Adipocyte (in vitro differentiated cells): ENCODE results near the gene ANAPC4.
A peak's percentile ranks its signal among the peaks of the same experiment; 100 is the strongest.
"Not testable (repeated sequence)": the region's sequence is repeated elsewhere in the genome, so short reads cannot be mapped to it uniquely, and the experiment has no call there.

ENCODE experiments used
- DNase-seq: peaks from one replicate; pipeline ENCODE4 v3.0.0-alpha.2; 2015; ENCODE audit warnings: low read depth
- H3K27me3 ChIP-seq: replicated peaks from 2 replicates; pipeline ENCODE4 v1.7.0; 2013; ENCODE audit warnings: mild to moderate bottlenecking, low read length, moderate library complexity; ENCODE audit not compliant: control insufficient read depth, insufficient read depth
- H3K36me3 ChIP-seq: 2 replicates; pipeline ENCODE4 v1.7.0; 2013; ENCODE audit warnings: low read length, mild to moderate bottlenecking, moderate library complexity; ENCODE audit not compliant: control insufficient read depth, insufficient read depth, severe bottlenecking
- H3K4me1 ChIP-seq: 2 replicates; pipeline ENCODE4 v1.7.0; 2013; ENCODE audit warnings: mild to moderate bottlenecking, low read length, moderate library complexity; ENCODE audit not compliant: control insufficient read depth, insufficient read depth
- H3K4me3 ChIP-seq: 2 replicates; pipeline ENCODE4 v1.7.0; 2013; ENCODE audit warnings: mild to moderate bottlenecking, low read length, moderate library complexity
- H3K9ac ChIP-seq: 2 replicates; pipeline ENCODE4 v1.7.0; 2013; ENCODE audit warnings: mild to moderate bottlenecking, low read length, moderate library complexity
- H3K9me3 ChIP-seq: 2 replicates; pipeline ENCODE4 v1.7.0; 2013; ENCODE audit warnings: mild to moderate bottlenecking, low read length, moderate library complexity; ENCODE audit not compliant: control insufficient read depth

The ANAPC4 gene, protein sequence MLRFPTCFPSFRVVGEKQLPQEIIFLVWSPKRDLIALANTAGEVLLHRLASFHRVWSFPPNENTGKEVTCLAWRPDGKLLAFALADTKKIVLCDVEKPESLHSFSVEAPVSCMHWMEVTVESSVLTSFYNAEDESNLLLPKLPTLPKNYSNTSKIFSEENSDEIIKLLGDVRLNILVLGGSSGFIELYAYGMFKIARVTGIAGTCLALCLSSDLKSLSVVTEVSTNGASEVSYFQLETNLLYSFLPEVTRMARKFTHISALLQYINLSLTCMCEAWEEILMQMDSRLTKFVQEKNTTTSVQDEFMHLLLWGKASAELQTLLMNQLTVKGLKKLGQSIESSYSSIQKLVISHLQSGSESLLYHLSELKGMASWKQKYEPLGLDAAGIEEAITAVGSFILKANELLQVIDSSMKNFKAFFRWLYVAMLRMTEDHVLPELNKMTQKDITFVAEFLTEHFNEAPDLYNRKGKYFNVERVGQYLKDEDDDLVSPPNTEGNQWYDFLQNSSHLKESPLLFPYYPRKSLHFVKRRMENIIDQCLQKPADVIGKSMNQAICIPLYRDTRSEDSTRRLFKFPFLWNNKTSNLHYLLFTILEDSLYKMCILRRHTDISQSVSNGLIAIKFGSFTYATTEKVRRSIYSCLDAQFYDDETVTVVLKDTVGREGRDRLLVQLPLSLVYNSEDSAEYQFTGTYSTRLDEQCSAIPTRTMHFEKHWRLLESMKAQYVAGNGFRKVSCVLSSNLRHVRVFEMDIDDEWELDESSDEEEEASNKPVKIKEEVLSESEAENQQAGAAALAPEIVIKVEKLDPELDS

GRCh38 chr4:25376754-25377571, at the start of gene ANAPC4:
TSS of gene ANAPC4 (plus strand) at chr4:25377263. CDS start at chr4:25377428, 165 bp downstream.
- Histone ChIP-seq H3K4me1 (peaks cover 14% of the 10 kb centered on the region), H3K9ac (peak within 1 kb of the TSS; percentile 97), H3K9me3 (no peaks in the 10 kb centered on the region), H3K27me3 (no peaks in the 10 kb centered on the region), H3K4me3 (peak within 1 kb of the TSS; percentile 98), H3K36me3 (peaks cover 17% of the 10 kb centered on the region)
- peak; percentile 97 for DNase-seq

- DNase-seq, H3K4me3 ChIP-seq, H3K9ac ChIP-seq, H3K36me3 ChIP-seq, H3K27me3 ChIP-seq, H3K9me3 ChIP-seq, H3K4me1 ChIP-seq: not testable (repeated sequence)
These were observed 48.6 kb upstream of the ANAPC4 start for GRCh38 chr4:25328463-25328862.

DNA sequence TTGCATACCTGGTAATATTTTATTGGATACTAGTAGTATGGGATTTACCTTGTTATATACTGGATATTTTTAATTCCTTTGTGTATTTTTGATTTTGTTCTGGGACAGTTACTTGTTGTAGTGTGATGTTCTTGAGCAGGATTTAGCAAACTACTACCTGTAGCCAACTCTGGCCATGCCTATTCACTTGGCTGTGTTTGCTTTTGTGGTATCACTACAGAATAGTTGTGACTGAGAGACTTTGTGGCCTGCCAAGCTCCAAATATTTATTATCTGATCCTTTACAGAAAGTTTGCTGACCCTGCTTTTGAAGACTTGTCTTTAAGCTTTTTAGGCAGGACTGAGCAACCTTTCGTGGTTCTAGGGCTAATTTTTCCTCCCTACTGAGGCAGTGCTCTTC, 46.7 kb upstream of the ANAPC4 start:
- no peak for DNase-seq
- Histone ChIP-seq H3K36me3 (no peaks in the 10 kb centered on the region), H3K27me3 (no peaks in the 10 kb centered on the region), H3K9ac (no peak overlapping the region), H3K9me3 (no peaks in the 10 kb centered on the region), H3K4me3 (no peak overlapping the region), H3K4me1 (peaks cover 7% of the 10 kb centered on the region)

- no peak overlapping the region for H3K9ac ChIP-seq
- peaks cover 7% of the 10 kb centered on the region for H3K4me1 ChIP-seq
- no peak overlapping the region for H3K4me3 ChIP-seq
- no peak for DNase-seq
- H3K36me3 ChIP-seq = peaks cover 3% of the 10 kb centered on the region
- no peaks in the 10 kb centered on the region for H3K27me3 ChIP-seq
- H3K9me3 ChIP-seq = no peaks in the 10 kb centered on the region
These were observed 45.9 kb upstream of the ANAPC4 start for GRCh38 chr4:25330905-25331808.

- Histone ChIP-seq H3K9ac (no peak overlapping the region), H3K36me3 (no peaks in the 10 kb centered on the region)
- DNase-seq = peak; percentile 10
These were observed 33.4 kb upstream of the ANAPC4 start for GRCh38 chr4:25343671-25344070.

DNA sequence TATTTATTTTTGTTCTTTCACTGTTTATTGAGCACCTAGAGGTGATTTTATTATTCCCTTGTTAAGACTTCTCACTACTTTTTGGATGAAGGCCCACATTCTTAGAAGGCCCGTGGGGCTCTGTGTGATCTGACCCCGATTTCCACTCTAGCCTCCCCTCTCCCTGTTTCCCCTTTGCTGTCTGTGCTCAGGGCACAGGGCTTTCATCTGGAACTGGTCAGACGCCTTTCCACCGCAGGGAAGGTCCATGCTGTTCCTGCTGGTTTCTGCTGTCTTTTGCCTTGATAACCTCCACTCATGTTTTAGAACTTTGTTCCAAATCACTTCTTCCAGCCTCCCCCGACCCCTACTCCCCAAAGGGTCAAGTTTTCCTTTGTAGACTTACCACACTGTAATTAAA, 31.3 kb upstream of the ANAPC4 start:
- H3K27me3 ChIP-seq = no peaks in the 10 kb centered on the region
- no peak overlapping the region for H3K9ac ChIP-seq
- H3K4me3 ChIP-seq = no peak overlapping the region

More at GRCh38 chr4:25343671-25344070, 33.4 kb upstream of the ANAPC4 start:
- H3K4me3 ChIP-seq = no peak overlapping the region
- H3K27me3 ChIP-seq = no peaks in the 10 kb centered on the region
- peaks cover 4% of the 10 kb centered on the region for H3K4me1 ChIP-seq
- no peaks in the 10 kb centered on the region for H3K9me3 ChIP-seq

DNA sequence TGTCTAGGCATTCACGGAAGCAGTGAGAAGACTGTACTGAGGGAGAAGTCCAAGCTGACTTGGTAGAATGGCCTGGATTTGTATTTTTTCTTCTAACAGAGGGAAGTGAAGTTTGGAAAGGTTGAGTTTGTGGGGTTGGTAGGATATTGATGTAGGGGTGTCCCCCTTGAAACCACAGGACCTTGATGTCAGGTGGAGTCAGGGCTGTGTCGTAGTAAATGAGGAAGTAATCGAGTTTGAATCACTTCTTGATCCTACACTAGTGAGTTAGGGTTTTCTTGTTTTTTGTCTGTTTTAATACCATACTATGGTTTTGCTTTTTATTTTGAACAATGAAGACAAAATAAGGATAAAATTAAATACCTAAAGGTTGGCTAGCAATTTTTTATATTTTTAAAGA, 30.1 kb upstream of the ANAPC4 start:
- Histone ChIP-seq H3K9me3 (no peaks in the 10 kb centered on the region), H3K27me3 (no peaks in the 10 kb centered on the region), H3K9ac (no peak overlapping the region), H3K36me3 (peaks cover 5% of the 10 kb centered on the region), H3K4me3 (no peak overlapping the region), H3K4me1 (peaks cover 8% of the 10 kb centered on the region)
- no peak for DNase-seq

More for the DNA sequence above, 31.3 kb upstream of the ANAPC4 start:
- no peaks in the 10 kb centered on the region for H3K9me3 ChIP-seq
- H3K36me3 ChIP-seq = peaks cover 4% of the 10 kb centered on the region
- peaks cover 4% of the 10 kb centered on the region for H3K4me1 ChIP-seq
- no peak for DNase-seq

DNA sequence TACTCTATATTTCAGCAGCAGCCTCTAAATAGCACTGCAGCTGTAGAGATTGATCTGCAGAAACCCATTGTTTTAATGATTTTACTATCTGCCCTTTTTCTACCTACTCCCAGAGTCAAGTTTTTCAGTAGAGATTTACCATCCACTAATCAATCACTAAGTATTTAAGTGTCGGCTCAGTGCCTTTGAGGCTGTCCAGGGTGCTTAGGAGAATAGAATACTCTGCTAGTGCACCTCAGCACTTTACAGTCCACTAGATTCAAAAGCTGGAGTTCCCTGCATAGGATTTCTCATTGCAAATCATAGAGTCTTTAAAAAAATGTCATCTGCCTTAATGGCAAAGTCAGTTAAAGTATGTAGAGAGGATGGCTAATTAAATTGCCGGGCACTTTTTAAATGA, 29.6 kb upstream of the ANAPC4 start:
- Histone ChIP-seq H3K36me3 (peaks cover 5% of the 10 kb centered on the region), H3K27me3 (no peaks in the 10 kb centered on the region), H3K9ac (no peak overlapping the region), H3K4me3 (no peak overlapping the region), H3K4me1 (peaks cover 11% of the 10 kb centered on the region), H3K9me3 (no peaks in the 10 kb centered on the region)
- no peak for DNase-seq

GRCh38 chr4:25347971-25348370, 29.1 kb upstream of the ANAPC4 start:
- Histone ChIP-seq H3K4me3 (no peak overlapping the region), H3K36me3 (peaks cover 5% of the 10 kb centered on the region), H3K4me1 (peaks cover 11% of the 10 kb centered on the region), H3K9ac (no peak overlapping the region), H3K27me3 (no peaks in the 10 kb centered on the region), H3K9me3 (no peaks in the 10 kb centered on the region)
- no peak for DNase-seq

DNA sequence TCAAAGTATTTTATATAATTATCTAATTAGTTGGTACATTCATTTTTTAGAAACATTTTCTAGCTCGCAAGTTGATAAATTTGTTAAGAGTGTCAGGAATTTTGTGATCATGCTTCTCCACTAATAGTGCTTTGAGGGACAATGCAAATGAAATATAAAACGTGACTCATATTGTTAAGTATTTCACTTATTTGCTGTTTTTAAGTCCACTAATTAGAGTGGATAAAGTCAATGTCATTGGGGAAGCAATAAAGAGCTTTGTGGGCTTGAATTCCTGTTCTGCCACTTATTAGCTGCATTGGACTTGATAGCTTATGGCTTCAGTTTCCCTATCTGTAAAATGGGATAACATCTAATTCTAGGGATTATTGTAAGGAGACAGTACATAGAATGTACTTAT, 26.5 kb upstream of the ANAPC4 start:
- Histone ChIP-seq H3K9me3 (no peaks in the 10 kb centered on the region), H3K36me3 (peaks cover 5% of the 10 kb centered on the region), H3K9ac (no peak overlapping the region), H3K4me1 (peaks cover 6% of the 10 kb centered on the region), H3K27me3 (no peaks in the 10 kb centered on the region), H3K4me3 (no peak overlapping the region)
- DNase-seq = no peak
